Neural cell (in vitro differentiated cells): Measurements from ENCODE around the gene PP2D1. TPM values are rescaled to one million over a fixed set of nuclear protein-coding genes. Genes with fewer than 3 reads are reported as not detected.
"Not testable (repeated sequence)": the region's sequence is repeated elsewhere in the genome, so short reads cannot be mapped to it uniquely, and the experiment has no call there.

Experiments used
- H2AFZ ChIP-seq: fragments of 200-600, 300-800 bp; sonication (generic), shearing (Covaris generic); 2 replicates; pipeline ENCODE4 v1.6.0; 2014; ENCODE audit warnings: low read depth, mild to moderate bottlenecking, antibody characterized with exemption, low read length, moderate library complexity
- H3F3A ChIP-seq: fragments of 200-600 bp; shearing (Covaris generic); 2 replicates; pipeline ENCODE4 v1.6.1; 2016; ENCODE audit warnings: mild to moderate bottlenecking, moderate library complexity, mixed read lengths, antibody characterized with exemption, low read length; ENCODE audit not compliant: insufficient read depth, poor library complexity, severe bottlenecking
- H3K27ac ChIP-seq: fragments of 200-600, 300-800 bp; sonication (generic), shearing (Covaris generic); 2 replicates; pipeline ENCODE4 v1.5.1; 2014; ENCODE audit warnings: mild to moderate bottlenecking, low read length, moderate library complexity
- H3K27me3 ChIP-seq: fragments of 300-800, 200-600 bp; sonication (generic), shearing (Covaris generic); 2 replicates; pipeline ENCODE4 v1.6.0; 2014; ENCODE audit warnings: mild to moderate bottlenecking, low read depth, low read length, moderate library complexity; ENCODE audit not compliant: insufficient read depth
- H3K36me3 ChIP-seq: fragments of 300-800, 200-600 bp; sonication (generic), shearing (Covaris generic); 2 replicates; pipeline ENCODE4 v1.5.1; 2014; ENCODE audit warnings: mild to moderate bottlenecking, antibody characterized with exemption, low read length, moderate library complexity; ENCODE audit not compliant: insufficient read depth
- H3K4me2 ChIP-seq: fragments of 300-800, 200-600 bp; sonication (generic), shearing (Covaris generic); 2 replicates; pipeline ENCODE4 v1.6.0; 2014; ENCODE audit warnings: mild to moderate bottlenecking, low read length
- H3K4me3 ChIP-seq: fragments of 300-800, 200-600 bp; sonication (generic), shearing (Covaris generic); 2 replicates; pipeline ENCODE4 v1.5.1; 2014; ENCODE audit warnings: mild to moderate bottlenecking, low read length, moderate library complexity
- H3K79me2 ChIP-seq: fragments of 200-600 bp; shearing (Covaris generic); replicated peaks from 2 replicates; pipeline ENCODE4 v1.6.0; 2014; ENCODE audit warnings: mild to moderate bottlenecking, low read length, moderate library complexity; ENCODE audit not compliant: insufficient read depth
- H3K9ac ChIP-seq: fragments of 300-800, 200-600 bp; sonication (generic), shearing (Covaris generic); 2 replicates; pipeline ENCODE4 v1.6.1; 2016; ENCODE audit warnings: mild to moderate bottlenecking, low read length, mixed read lengths
- H3K9me2 ChIP-seq: fragments of 200-600 bp; shearing (Covaris generic); 2 replicates; pipeline ENCODE4 v1.6.1; 2016; ENCODE audit warnings: mild to moderate bottlenecking, low read length, mixed read lengths; ENCODE audit not compliant: insufficient read depth
- H3K9me3 ChIP-seq: fragments of 200-600, 300-800 bp; sonication (generic), shearing (Covaris generic); 2 replicates; pipeline ENCODE4 v1.6.1; 2016; ENCODE audit warnings: mild to moderate bottlenecking, mixed run types, low read length, moderate library complexity, mixed read lengths
- H4K20me1 ChIP-seq: fragments of 200-600 bp; shearing (Covaris generic); 2 replicates; pipeline ENCODE4 v1.6.1; 2016; ENCODE audit warnings: mild to moderate bottlenecking, mixed run types; ENCODE audit not compliant: insufficient read depth
- EP300 ChIP-seq: fragments of 450-650 bp; conservative IDR thresholded peaks from 2 replicates; pipeline ENCODE4 v1.6.1; 2014; ENCODE audit warnings: antibody characterized with exemption, mild to moderate bottlenecking, moderate library complexity; ENCODE audit not compliant: poor library complexity, severe bottlenecking
- EZH2 ChIP-seq: fragments of 200-600, 300-800 bp; shearing (Covaris generic), sonication (generic); IDR thresholded peaks from 2 replicates; pipeline ENCODE4 v1.6.1; 2014; ENCODE audit warnings: antibody characterized with exemption, low read length, borderline replicate concordance, mild to moderate bottlenecking; ENCODE audit not compliant: insufficient read depth, poor library complexity, severe bottlenecking
- MXI1 ChIP-seq: fragments of 450-650 bp; conservative IDR thresholded peaks from 2 replicates; pipeline ENCODE4 v1.6.1; 2014; ENCODE audit warnings: antibody characterized with exemption, mild to moderate bottlenecking; ENCODE audit not compliant: poor library complexity, severe bottlenecking
- POLR2AphosphoS5 ChIP-seq: IDR thresholded peaks from 2 replicates; pipeline ENCODE4 v1.6.1; 2012
- RAD21 ChIP-seq: fragments of 450-650 bp; conservative IDR thresholded peaks from 2 replicates; pipeline ENCODE4 v1.6.1; 2014; ENCODE audit warnings: antibody characterized with exemption, mild to moderate bottlenecking, moderate library complexity
- SMC3 ChIP-seq: fragments of 450-650 bp; conservative IDR thresholded peaks from 2 replicates; pipeline ENCODE4 v1.6.1; 2014; ENCODE audit warnings: antibody characterized with exemption, mild to moderate bottlenecking, moderate library complexity; ENCODE audit not compliant: poor library complexity
- TAF1 ChIP-seq: IDR thresholded peaks from 2 replicates; pipeline ENCODE4 v1.6.1; 2012; ENCODE audit warnings: low read depth
- polyA plus RNA-seq: library from polyadenylated mRNA; depleted of rRNA; stranded (reverse); fragments of >200 nt; gene quantifications from 2 replicates; pipeline ENCODE4 v1.2.3, GENCODE V29; 2014
- TF ChIP-seq, protein P1 (sequence below): fragments of 450-650 bp; IDR thresholded peaks from 2 replicates; pipeline ENCODE4 v1.5.1; 2014; ENCODE audit warnings: antibody characterized with exemption, mild to moderate bottlenecking, moderate library complexity; ENCODE audit not compliant: poor library complexity, severe bottlenecking
- TF ChIP-seq, protein P2 (sequence below): IDR thresholded peaks from 2 replicates; pipeline ENCODE4 v1.6.1; 2012; ENCODE audit warnings: borderline replicate concordance

PP2D1 gene
- polyA plus RNA-seq, 1 donor from 2014 or later, result not detected

DNA sequence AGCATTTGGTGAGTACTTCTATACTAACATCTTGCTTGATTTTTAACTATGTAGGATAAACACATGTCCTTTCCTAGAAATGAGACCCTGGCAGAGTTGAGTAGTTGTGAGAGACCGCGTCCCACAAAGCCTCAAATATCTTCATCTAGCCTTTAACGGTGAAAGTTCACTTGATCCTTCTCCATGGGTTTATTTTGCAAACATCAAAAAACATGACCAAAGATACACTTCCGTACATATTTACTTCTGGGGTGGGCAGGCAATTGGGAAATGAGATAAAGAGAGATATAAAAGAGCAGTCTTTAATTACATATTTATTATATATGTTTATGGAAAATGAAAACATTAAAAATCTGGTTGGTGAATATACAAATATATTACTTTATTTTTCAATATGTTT lies 23.0 kb upstream of the PP2D1 start:
- Histone ChIP-seq H3K79me2 (no peaks in the 10 kb centered on the region), H3K4me2 (no peak overlapping the region), H3K9me3 (no peaks in the 10 kb centered on the region), H3K4me3 (no peak overlapping the region), H4K20me1 (no peaks in the 10 kb centered on the region), H2AFZ (no peak overlapping the region), H3K36me3 (no peaks in the 10 kb centered on the region), H3K27ac (no peak overlapping the region), H3F3A (no peaks in the 10 kb centered on the region), H3K27me3 (no peaks in the 10 kb centered on the region), H3K9me2 (no peaks in the 10 kb centered on the region), H3K9ac (no peak overlapping the region)
- TF ChIP-seq SMC3 (no peak), MXI1 (no peak)
- TF ChIP-seq, protein P1, sequence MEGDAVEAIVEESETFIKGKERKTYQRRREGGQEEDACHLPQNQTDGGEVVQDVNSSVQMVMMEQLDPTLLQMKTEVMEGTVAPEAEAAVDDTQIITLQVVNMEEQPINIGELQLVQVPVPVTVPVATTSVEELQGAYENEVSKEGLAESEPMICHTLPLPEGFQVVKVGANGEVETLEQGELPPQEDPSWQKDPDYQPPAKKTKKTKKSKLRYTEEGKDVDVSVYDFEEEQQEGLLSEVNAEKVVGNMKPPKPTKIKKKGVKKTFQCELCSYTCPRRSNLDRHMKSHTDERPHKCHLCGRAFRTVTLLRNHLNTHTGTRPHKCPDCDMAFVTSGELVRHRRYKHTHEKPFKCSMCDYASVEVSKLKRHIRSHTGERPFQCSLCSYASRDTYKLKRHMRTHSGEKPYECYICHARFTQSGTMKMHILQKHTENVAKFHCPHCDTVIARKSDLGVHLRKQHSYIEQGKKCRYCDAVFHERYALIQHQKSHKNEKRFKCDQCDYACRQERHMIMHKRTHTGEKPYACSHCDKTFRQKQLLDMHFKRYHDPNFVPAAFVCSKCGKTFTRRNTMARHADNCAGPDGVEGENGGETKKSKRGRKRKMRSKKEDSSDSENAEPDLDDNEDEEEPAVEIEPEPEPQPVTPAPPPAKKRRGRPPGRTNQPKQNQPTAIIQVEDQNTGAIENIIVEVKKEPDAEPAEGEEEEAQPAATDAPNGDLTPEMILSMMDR, result no peak

DNA sequence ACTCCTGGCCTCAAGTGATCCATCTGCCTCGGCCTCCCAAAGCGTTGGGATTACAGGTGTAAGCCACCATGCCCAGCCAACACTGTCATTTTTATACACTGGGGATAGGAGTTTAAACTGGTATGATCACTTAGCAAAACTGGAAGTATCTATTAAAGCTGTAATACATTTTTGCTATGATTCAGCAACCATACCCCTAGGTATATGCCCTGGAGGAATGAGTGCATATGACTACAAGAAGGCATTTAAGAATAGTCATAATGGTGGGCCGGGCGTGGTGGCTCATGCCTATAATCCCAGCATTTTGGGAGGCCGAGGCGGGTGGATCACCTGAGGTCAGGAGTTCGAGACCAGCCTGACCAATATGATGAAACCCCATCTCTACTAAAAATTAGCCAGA lies 19.9 kb upstream of the PP2D1 start:
- H3K79me2 ChIP-seq, H3K27ac ChIP-seq, H3F3A ChIP-seq, H3K4me2 ChIP-seq, H4K20me1 ChIP-seq, H2AFZ ChIP-seq, H3K27me3 ChIP-seq, H3K4me3 ChIP-seq, H3K9me2 ChIP-seq, H3K9me3 ChIP-seq, H3K36me3 ChIP-seq, H3K9ac ChIP-seq: not testable (repeated sequence)

DNA sequence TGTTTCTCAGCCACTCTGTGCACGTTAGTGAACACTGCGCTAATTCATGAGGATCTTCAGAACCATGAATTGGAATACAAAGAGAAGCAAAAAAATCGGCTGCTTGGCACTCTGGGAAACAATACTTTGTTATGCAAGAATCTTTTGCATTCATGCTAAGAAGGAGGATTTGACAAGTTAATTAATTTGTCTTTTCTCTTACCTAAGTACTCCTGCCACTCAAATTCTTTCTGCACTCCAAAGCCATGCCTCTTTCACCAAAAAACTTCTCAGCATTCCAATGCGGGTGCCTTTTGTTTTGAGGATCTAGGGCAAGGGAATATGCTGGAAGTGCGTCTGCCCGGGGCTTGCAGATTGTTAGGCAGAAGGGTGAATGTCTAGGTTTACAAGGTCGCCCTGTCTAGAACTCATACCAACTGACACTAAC lies 16.9 kb upstream of the PP2D1 start:
- TF ChIP-seq, protein P2, sequence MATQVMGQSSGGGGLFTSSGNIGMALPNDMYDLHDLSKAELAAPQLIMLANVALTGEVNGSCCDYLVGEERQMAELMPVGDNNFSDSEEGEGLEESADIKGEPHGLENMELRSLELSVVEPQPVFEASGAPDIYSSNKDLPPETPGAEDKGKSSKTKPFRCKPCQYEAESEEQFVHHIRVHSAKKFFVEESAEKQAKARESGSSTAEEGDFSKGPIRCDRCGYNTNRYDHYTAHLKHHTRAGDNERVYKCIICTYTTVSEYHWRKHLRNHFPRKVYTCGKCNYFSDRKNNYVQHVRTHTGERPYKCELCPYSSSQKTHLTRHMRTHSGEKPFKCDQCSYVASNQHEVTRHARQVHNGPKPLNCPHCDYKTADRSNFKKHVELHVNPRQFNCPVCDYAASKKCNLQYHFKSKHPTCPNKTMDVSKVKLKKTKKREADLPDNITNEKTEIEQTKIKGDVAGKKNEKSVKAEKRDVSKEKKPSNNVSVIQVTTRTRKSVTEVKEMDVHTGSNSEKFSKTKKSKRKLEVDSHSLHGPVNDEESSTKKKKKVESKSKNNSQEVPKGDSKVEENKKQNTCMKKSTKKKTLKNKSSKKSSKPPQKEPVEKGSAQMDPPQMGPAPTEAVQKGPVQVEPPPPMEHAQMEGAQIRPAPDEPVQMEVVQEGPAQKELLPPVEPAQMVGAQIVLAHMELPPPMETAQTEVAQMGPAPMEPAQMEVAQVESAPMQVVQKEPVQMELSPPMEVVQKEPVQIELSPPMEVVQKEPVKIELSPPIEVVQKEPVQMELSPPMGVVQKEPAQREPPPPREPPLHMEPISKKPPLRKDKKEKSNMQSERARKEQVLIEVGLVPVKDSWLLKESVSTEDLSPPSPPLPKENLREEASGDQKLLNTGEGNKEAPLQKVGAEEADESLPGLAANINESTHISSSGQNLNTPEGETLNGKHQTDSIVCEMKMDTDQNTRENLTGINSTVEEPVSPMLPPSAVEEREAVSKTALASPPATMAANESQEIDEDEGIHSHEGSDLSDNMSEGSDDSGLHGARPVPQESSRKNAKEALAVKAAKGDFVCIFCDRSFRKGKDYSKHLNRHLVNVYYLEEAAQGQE, result no peak
- TF ChIP-seq MXI1, result no peak
- no peak for TF ChIP-seq EZH2
- TF ChIP-seq SMC3, result no peak
- TF ChIP-seq POLR2AphosphoS5, result no peak
- TF ChIP-seq, protein P1, result no peak
- TF ChIP-seq TAF1, result no peak
- TF ChIP-seq RAD21, result no peak
- no peak for TF ChIP-seq EP300
- H3K9me3 ChIP-seq, result no peaks in the 10 kb centered on the region
- no peak overlapping the region for H3K27ac ChIP-seq

More for the DNA sequence above, 16.9 kb upstream of the PP2D1 start:
- Histone ChIP-seq H4K20me1 (no peaks in the 10 kb centered on the region), H3K79me2 (no peaks in the 10 kb centered on the region), H3K4me2 (no peak overlapping the region), H3K36me3 (no peaks in the 10 kb centered on the region), H3K9me2 (no peaks in the 10 kb centered on the region), H2AFZ (no peak overlapping the region), H3K27me3 (no peaks in the 10 kb centered on the region), H3K9ac (no peak overlapping the region), H3F3A (no peaks in the 10 kb centered on the region), H3K4me3 (no peak overlapping the region)
